Measurements from ENCODE around the gene TDP2. TPM values are rescaled to one million over a fixed set of nuclear protein-coding genes. Genes with fewer than 3 reads are reported as not detected.

TDP2 gene
- total and polyA plus RNA-seq, 9 of the 15 experiments (the other 6 are each of a cell fraction or from before 2014, with no cell fraction given): 27.7 to 60.1 (median 31.8) TPM

GRCh38 chr6:24658573-24659560, 7.8 kb downstream of the TDP2 start (continued):
- peak in 1 of 2 experiments; percentile 56; a peak in 1 of 4 replicates for TF ChIP-seq ZNF318 (IDR thresholded peaks at IDR 0.05; ENCODE audit: borderline replicate concordance in 1 of 2, low read depth in 1 of 2)
- peak; percentile 97 for TF ChIP-seq ZNF316 (IDR thresholded peaks at IDR 0.05)
- TF ChIP-seq HCFC1 (IDR thresholded peaks at IDR 0.05; ENCODE audit: low read depth, low read length): no peak
- TF ChIP-seq ZNF212 (CRISPR knock-in tag; IDR thresholded peaks at IDR 0.05): no peak
- no peak for TF ChIP-seq ZBTB12 (CRISPR knock-in tag; IDR thresholded peaks at IDR 0.05)
- TF ChIP-seq RERE (CRISPR knock-in tag; IDR thresholded peaks at IDR 0.05; ENCODE audit: borderline replicate concordance): no peak
- TF ChIP-seq ILF3 (IDR thresholded peaks at IDR 0.05; ENCODE audit: borderline replicate concordance): no peak
- no peak for TF ChIP-seq GATA2 (CRISPR knock-in tag; IDR thresholded peaks at IDR 0.05)
- no peak for TF ChIP-seq POLR2AphosphoS5 (IDR thresholded peaks at IDR 0.05; ENCODE audit: control insufficient read depth, insufficient read depth, low read depth, low read length)
